HG03139 (cell line): Measurements from ENCODE around the gene CAMK1D.

ENCODE experiments used
- ATAC-seq: cut with Tn5 transposase; IDR thresholded peaks from one replicate; pipeline ENCODE4 v1.9.1; 2021; ENCODE audit not compliant: unreplicated experiment

The CAMK1D gene

DNA sequence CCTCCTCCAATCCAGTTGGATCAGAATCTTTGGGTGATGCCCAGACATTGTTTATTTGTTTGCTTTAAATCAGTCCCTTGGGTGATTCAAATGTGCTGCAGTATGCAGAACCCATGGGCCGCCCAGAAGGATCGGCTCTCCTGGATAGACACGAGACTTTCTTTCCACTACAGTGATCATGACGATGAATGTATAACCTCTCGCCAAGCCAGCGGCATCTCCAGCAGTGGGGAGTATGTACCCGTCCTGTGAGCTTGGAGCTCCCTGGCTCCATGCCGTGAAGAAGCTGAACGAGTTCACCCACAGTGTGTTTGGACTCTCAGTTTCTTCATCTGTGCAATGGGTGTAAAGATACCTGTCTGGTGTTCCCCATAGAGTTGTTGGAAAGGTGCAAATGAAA, 162.3 kb downstream of the CAMK1D start:
- ATAC-seq: no peak

DNA sequence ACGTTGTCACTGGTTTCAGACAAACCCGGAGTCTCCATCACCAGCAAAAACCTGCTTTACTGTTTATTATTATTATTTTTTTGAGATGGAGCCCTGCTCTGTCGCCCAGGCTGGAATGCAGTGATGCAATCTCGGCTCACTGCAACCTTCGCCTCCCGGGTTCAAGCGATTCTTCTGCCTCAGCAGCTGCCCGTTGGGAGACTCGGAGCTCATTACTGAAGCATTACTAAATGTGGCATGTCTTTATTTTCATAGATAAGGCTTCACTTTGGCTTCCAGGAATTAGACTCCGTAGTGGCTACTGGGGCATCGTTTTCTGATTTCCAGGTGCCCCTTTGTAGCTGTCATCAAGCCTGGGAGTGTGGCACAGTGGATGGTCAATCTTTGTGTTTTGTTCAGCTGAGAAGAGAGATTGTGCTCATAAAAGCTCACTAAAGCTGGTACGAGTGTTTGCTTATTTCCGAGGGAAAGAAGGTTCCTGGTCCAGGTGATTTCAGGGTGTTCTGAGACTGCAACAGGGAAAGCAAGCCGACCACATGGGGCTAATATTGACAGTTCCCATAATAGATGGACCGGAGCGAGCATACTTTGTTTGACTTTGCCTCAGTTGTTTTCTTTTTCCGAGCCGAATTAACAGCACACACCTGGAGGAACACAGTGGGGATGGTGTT, 163.1 kb downstream of the CAMK1D start:
- no peak for ATAC-seq

DNA sequence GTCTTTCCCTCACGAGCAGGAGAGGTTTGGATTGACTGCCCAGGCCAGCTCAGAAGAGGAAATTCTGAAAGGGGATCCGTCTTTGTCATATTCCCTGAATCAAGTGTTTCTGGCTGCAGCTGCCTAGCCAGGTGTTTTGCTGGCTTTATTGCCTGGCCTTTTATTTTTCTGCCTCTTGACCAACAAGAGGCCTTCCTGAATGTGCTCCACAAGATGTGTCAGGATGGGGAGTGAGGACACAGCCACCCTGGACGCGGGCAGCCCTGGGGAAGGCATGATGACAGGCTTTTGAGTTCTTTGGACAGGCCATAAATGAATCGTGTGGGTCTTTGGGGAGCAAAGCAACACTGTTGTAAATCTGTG, 163.6 kb downstream of the CAMK1D start:
- ATAC-seq: no peak

DNA sequence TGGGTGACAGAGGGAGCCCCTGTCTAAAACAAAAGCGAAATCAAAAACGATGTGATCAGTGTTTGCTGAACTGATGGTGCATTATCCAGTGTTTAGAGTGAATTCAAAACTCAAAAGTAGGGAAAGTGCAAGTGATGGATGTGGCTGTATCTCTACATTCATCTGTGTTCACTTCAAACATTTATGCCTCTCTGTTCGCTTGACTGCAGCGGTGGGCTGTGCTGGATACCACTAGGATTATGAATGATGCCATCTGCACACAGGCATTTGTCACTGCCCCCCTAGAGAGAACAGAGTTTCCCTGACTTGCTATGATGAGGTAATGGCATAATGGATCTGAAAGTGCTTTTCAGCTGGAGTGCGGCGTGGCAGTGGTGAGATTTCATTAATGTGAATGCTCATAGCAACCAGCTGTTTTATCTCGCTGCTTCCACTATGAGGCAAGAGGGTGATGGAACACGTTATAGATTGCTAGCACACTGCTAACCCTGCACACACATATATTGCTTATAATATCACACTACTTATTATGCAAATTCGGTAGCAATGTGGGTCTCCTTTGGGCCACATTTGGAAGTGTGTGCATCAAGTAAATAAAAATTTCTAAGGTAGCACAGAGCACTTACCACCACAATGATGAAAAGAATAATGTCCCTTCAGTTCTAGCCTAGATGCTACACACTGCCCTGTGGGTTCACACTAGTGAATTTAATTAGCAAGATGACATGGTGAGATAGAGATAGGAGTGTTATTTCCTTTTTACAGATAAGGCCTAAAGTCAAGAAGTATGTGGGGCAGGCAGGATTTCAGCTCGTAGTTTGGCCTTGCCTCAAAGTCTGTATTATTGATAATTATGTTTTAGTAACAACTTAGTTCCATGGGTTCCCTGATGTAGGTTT, 164.7 kb downstream of the CAMK1D start:
- no peak for ATAC-seq

GRCh38 chr10:12518024-12518423, 168.7 kb downstream of the CAMK1D start:
- ATAC-seq: no peak

GRCh38 chr10:12521423-12521822, 172.1 kb downstream of the CAMK1D start:
- ATAC-seq: no peak

GRCh38 chr10:12526311-12526710, 177.0 kb downstream of the CAMK1D start:
- ATAC-seq: no peak

- ATAC-seq: no peak
These were observed 180.6 kb downstream of the CAMK1D start for GRCh38 chr10:12529976-12530375.

DNA sequence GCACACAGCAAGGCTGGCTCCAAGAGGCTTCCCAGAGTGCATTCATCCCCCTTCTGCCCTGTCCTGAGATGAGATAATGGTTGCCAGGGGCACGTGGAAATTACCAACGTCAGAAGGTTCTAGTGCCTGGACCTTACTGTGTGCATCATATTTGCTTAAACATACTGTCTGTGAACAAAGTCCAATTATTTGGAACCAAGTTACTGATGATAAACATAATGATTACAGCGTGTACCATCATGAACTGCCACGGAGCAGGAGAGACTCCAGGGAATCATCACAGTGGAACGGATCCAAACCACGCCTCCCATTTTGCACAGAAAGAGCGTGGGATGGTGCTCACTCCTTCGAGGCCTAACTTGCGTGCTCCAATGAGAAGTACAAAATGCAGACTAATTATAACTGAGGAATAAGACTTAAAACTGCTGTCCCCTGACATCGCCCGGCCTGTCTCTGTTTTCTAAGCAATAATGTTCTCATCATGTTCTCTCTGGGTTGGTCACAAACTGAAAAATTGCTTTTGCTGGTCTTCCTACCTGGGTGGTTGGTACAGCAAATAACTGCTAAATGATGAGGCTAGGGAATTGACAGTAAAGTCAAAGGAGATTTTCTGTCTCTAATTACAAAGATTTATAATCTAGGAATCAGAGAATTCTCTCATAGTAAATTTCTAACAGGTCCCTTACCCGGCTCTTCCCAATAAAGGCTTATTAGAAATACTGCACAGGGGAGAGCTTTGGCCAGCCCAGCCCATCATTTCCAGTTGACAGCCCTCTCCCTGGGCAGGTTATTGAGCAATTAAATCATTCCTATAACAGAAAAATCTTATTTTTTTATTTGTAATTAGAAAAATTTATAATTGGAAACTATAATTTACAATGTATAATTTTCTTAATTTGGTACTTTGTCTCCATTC, 182.2 kb downstream of the CAMK1D start:
- ATAC-seq: no peak

DNA sequence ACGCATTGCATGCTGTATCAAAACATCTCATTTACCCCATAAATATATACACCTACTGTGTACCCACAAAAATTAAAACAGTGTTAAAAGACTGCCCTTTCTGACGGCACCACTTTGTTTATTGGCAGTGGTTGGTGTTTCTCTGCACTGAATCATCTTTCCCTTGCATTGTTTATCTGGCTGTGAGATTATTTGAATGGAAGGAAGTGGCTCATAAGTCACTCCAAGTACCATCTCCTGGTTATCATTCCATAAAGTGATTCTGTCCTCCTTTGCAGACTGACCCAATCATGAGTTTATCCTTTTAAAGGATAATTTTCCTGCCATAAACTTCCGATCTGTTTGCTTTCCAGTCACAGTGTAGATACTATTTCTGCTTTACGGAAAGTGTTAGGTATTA, 183.8 kb downstream of the CAMK1D start:
- no peak for ATAC-seq

- ATAC-seq: no peak
These were observed 184.4 kb downstream of the CAMK1D start for GRCh38 chr10:12533723-12534122.

DNA sequence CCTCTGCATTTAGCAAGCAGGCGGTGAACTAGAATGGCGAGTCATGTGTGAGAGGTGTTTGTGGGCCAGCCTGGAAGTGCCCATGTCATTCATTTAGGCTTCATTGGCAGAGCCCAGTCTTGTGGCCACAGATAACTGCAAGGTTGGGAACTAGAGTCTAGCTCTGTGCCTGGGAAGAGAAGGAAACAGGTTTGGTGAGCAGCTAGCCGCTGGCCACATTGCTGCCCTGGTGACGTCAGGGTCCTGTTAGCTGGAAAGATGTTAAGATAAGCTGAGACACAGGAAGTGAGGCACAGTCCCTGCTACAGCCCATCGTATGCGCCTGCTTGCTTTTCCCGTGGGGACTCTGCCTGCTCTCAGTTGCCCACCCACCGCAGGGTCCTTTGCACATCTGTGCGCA, 185.5 kb downstream of the CAMK1D start:
- no peak for ATAC-seq

DNA sequence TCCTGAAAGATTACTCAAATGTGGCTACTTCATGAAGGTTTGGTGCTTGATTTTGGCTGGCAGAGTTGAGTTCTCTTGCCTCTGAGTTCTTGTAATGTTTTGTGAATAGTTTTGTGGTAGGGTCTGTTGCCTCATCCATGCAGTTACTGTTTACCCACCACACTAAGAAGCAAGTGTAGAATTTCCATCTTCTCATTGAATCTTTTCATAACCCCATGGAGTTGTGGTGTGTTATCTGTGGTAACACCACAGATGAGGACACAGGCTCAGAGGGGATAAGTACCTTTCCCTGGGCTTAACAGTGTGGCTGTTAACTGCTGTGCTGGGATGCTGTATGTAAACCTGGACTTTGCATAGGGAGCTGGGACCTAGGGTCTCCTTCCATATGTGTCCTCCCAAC, 186.3 kb downstream of the CAMK1D start:
- no peak for ATAC-seq

GRCh38 chr10:12538491-12538995, 189.2 kb downstream of the CAMK1D start:
- no peak for ATAC-seq

DNA sequence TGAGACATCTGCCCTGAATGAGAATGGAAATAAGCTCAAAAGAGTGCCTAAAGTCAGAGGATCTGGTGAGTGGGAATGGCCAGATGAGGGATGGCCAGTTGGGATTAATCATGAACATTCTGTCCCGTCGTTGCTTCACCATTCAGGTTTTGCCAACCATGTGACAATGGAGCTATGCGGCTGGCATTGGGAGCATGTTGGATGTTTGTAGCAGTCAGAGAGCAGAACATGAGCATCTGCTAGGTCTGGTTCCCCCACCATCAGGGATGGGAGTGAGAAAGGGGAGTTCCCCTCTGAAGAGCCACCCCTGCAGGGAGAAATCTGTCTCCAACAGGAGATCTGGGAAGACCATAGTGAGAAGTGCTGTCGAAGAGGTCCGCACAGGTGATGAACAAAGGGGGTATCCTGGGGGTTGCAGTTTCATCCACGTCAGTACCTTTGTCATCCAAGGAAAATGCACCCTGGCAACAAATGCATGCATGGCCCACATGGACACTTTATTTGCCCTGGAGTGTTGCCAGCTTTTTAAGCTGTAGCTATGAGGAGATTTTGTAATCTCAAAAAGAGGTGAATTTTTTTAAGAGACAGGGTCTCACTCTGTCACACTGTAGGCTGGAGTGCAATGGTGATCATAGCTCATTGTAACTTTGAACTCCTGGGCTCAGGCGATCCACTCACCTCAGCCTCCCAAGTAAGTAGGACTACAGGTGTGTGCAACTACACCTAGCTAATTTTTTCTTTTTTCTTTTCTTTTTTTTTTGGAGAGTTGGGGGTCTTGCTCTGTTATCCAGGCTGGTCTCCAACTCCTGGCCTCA, 190.2 kb downstream of the CAMK1D start:
- ATAC-seq: no peak

DNA sequence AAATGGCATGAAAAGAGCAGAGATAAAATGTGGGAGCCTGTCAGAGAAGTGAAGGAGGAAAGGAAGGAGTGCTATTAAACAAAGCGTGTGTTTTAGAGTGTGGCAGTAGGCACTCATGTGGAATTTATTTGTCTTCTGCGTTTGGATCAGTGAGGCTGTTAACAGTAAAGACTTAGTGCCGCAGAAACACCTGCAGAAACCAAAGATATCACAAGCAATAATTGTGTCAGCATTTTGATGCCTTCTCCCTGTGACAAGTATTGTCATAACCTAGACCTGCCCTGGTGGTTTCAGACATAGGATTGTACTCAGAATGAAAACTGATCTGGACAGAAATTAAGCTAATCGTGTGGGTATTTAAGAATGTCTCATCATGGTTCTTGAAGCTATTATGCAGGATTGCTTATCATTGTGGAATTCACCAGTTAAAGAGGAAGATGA, 191.0 kb downstream of the CAMK1D start:
- ATAC-seq: no peak

DNA sequence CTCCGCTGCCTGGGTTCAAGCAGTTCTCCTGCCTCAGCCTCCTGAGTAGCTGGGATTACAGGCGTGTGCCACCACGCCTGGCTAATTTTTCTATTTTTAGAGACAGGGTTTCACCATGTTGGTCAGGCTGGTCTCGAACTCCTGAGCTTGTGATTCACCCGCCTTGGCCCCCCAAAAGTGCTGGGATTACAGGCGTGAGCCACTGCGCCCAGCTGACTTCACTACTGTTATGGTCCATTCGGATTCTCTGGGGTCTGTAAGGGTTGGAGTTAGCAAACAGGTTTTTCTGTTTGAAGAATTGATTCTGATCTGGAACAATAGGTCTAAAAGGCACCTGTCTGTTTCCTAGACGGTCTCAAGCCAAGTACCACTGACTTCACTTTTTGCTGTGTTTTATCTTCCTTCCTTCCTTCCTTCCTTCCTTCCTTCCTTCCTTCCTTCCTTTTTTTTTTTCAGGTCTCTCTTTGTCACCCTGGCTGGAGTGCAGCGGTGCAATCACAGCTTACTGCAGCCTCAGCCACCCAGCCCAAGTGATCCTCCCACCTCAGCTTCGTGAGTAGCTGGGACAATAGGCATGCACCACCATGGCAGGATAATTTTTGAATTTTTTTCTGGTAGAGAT, 192.2 kb downstream of the CAMK1D start:
- no peak for ATAC-seq

DNA sequence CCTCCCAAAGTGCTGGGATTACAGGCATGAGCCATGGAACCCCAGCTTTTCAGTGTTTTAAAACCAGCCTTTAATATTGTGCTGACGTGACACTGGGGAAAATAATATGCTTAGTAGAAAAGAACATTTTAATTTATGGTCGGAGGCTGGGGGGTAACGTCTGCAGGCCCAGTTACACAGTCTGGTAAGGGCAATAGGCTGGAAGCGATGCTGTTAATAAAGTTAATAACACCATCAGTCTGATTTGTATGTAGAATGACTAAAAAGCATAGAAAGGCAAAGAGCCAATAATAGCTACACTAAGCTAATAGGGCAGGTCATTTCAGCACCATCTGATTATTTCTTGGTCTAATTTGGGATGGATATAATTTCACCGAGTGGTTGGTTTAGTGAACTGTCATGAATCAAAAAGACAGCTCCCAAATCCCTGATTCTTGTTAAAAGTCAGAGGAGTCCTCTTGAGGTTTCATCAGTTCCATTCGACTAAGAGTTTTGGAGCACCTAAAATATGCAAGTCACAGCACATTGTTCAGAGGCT, 192.9 kb downstream of the CAMK1D start:
- no peak for ATAC-seq

GRCh38 chr10:12543589-12543988, 194.2 kb downstream of the CAMK1D start:
- ATAC-seq: no peak
